H9 (cell line): ENCODE results near the gene USP8. TPM values are rescaled to one million over a fixed set of nuclear protein-coding genes. Genes with fewer than 3 reads are reported as not detected.

Experiments
- DNase-seq: peaks from one replicate; pipeline ENCODE4 v3.0.0-alpha.2; 2017
- H2AFZ ChIP-seq: one replicate; pipeline ENCODE4 v1.6.1; 2013; ENCODE audit warnings: mild to moderate bottlenecking, low read length, control low read depth, moderate library complexity
- H2AK5ac ChIP-seq: 2 replicates; pipeline ENCODE4 v1.6.1; 2013; ENCODE audit warnings: low read length, control low read depth, mixed read lengths; ENCODE audit not compliant: insufficient read length
- H2BK120ac ChIP-seq: one replicate; pipeline ENCODE4 v1.6.1; 2013; ENCODE audit warnings: low read depth, mild to moderate bottlenecking, low read length, control low read depth, inconsistent platforms; ENCODE audit not compliant: poor library complexity, severe bottlenecking
- H2BK12ac ChIP-seq: 2 replicates; pipeline ENCODE4 v1.6.1; 2013; ENCODE audit warnings: low read length, control low read depth, mixed read lengths, low read depth; ENCODE audit not compliant: insufficient read length
- H2BK15ac ChIP-seq: 2 replicates; pipeline ENCODE4 v1.6.1; 2013; ENCODE audit warnings: low read depth, low read length, control low read depth
- H2BK20ac ChIP-seq: one replicate; pipeline ENCODE4 v1.6.1; 2013; ENCODE audit warnings: low read depth, mild to moderate bottlenecking, low read length, control low read depth, inconsistent platforms; ENCODE audit not compliant: poor library complexity, severe bottlenecking
- H2BK5ac ChIP-seq: 2 replicates; pipeline ENCODE4 v1.6.1; 2013; ENCODE audit warnings: low read length, control low read depth, mixed read lengths; ENCODE audit not compliant: insufficient read length
- H3K14ac ChIP-seq: 2 replicates; pipeline ENCODE4 v1.6.1; 2013; ENCODE audit warnings: low read length, control low read depth; ENCODE audit not compliant: insufficient read depth
- H3K18ac ChIP-seq: 2 replicates; pipeline ENCODE4 v1.6.1; 2013; ENCODE audit warnings: low read depth, mild to moderate bottlenecking, mixed read lengths, low read length, control low read depth; ENCODE audit not compliant: insufficient read length
- H3K23ac ChIP-seq: 2 replicates; pipeline ENCODE4 v1.6.1; 2013; ENCODE audit warnings: low read length, control low read depth, mixed read lengths, low read depth; ENCODE audit not compliant: insufficient read length
- H3K23me2 ChIP-seq: 2 replicates; pipeline ENCODE4 v1.6.1; 2013; ENCODE audit warnings: low read depth, mild to moderate bottlenecking, mixed read lengths, low read length, control low read depth; ENCODE audit not compliant: insufficient read length, poor library complexity, severe bottlenecking
- H3K27ac ChIP-seq: 2 replicates; pipeline ENCODE4 v1.5.1; 2013; ENCODE audit warnings: low read length, control low read depth, mixed read lengths, low read depth; ENCODE audit not compliant: insufficient read length
- H3K27me3 ChIP-seq: 2 replicates; pipeline ENCODE4 v1.6.1; 2013; ENCODE audit warnings: low read length, control low read depth, inconsistent platforms; ENCODE audit not compliant: insufficient read depth
- H3K4ac ChIP-seq: 2 replicates; pipeline ENCODE4 v1.6.1; 2013; ENCODE audit warnings: low read depth, mild to moderate bottlenecking, control low read depth, inconsistent platforms, low read length, moderate library complexity
- H3K4me1 ChIP-seq: 2 replicates; pipeline ENCODE4 v1.6.1; 2013; ENCODE audit warnings: low read length, control low read depth, inconsistent platforms; ENCODE audit not compliant: insufficient read depth
- H3K4me2 ChIP-seq: 2 replicates; pipeline ENCODE4 v1.6.1; 2013; ENCODE audit warnings: low read length, control low read depth, mixed read lengths; ENCODE audit not compliant: insufficient read length, insufficient read depth
- H3K56ac ChIP-seq: 2 replicates; pipeline ENCODE4 v1.6.1; 2013; ENCODE audit warnings: low read depth, mild to moderate bottlenecking, mixed read lengths, low read length, control low read depth; ENCODE audit not compliant: insufficient read length
- H3K79me1 ChIP-seq: 2 replicates; pipeline ENCODE4 v1.6.1; 2013; ENCODE audit warnings: low read depth, mild to moderate bottlenecking, moderate library complexity, low read length, control low read depth, inconsistent platforms; ENCODE audit not compliant: insufficient read depth, poor library complexity, severe bottlenecking
- H3K79me2 ChIP-seq: 2 replicates; pipeline ENCODE4 v1.6.1; 2013; ENCODE audit warnings: low read length, control low read depth, inconsistent platforms; ENCODE audit not compliant: insufficient read depth
- H3K9ac ChIP-seq: 2 replicates; pipeline ENCODE4 v1.6.1; 2013; ENCODE audit warnings: low read length, control low read depth, mixed read lengths; ENCODE audit not compliant: insufficient read length; ENCODE audit errors: extremely low read depth
- H3K9me3 ChIP-seq: one replicate; pipeline ENCODE4 v1.6.1; 2013; ENCODE audit warnings: low read depth, low read length, inconsistent platforms; ENCODE audit not compliant: control insufficient read depth
- H3T11ph ChIP-seq: one replicate; pipeline ENCODE4 v1.6.1; 2013; ENCODE audit warnings: mild to moderate bottlenecking, low read length, control low read depth, inconsistent platforms
- H4K20me1 ChIP-seq: one replicate; pipeline ENCODE4 v1.6.1; 2013; ENCODE audit not compliant: control insufficient read depth, insufficient read length, insufficient read depth
- H4K5ac ChIP-seq: 2 replicates; pipeline ENCODE4 v1.6.1; 2013; ENCODE audit warnings: low read depth, mild to moderate bottlenecking, mixed read lengths, low read length, control low read depth; ENCODE audit not compliant: insufficient read length
- H4K8ac ChIP-seq: replicated peaks from 2 replicates; pipeline ENCODE4 v1.6.1; 2013; ENCODE audit warnings: low read length, control low read depth, mixed read lengths, low read depth; ENCODE audit not compliant: insufficient read length
- H4K91ac ChIP-seq: 2 replicates; pipeline ENCODE4 v1.6.1; 2013; ENCODE audit warnings: low read depth, mild to moderate bottlenecking, moderate library complexity, mixed read lengths, low read length, control low read depth; ENCODE audit not compliant: insufficient read length
- H3K27ac Mint-ChIP-seq, 3 experiments: 2 replicates in 2 of 3; 3 replicates in 1 of 3; pipeline ENCODE4 v1.8.0; 2020 to 2021; ENCODE audit warnings: mixed read lengths in 3 of 3, mild to moderate bottlenecking in 1 of 3, moderate library complexity in 1 of 3
- H3K27me3 Mint-ChIP-seq: 2 replicates; pipeline ENCODE4 v1.8.0; 2021; ENCODE audit warnings: low read depth, mild to moderate bottlenecking, moderate library complexity, mixed read lengths
- H3K36me3 Mint-ChIP-seq, 3 experiments: 2 replicates in 2 of 3; 3 replicates in 1 of 3; pipeline ENCODE4 v1.8.0; 2020 to 2021; ENCODE audit warnings: low read depth in 3 of 3, mixed read lengths in 3 of 3; ENCODE audit not compliant: insufficient read depth in 1 of 3
- H3K4me1 Mint-ChIP-seq, 2 experiments: 2 replicates each; pipeline ENCODE4 v1.8.0; 2020; ENCODE audit warnings: mixed read lengths in 2 of 2
- H3K4me3 Mint-ChIP-seq, 2 experiments: 2 replicates in 1 of 2; 3 replicates in 1 of 2; pipeline ENCODE4 v1.8.0; 2020 to 2021; ENCODE audit warnings: mild to moderate bottlenecking in 2 of 2, mixed read lengths in 2 of 2, moderate library complexity in 1 of 2
- H3K9me3 Mint-ChIP-seq, 2 experiments: 2 replicates in 1 of 2; 3 replicates in 1 of 2; pipeline ENCODE4 v1.8.0; 2020; ENCODE audit warnings: mild to moderate bottlenecking in 2 of 2, mixed read lengths in 2 of 2, moderate library complexity in 1 of 2
- CTCF ChIP-seq: fragments of 200-600 bp; sonication (generic); conservative IDR thresholded peaks from 3 replicates; pipeline ENCODE4 v1.8.0; 2021; ENCODE audit warnings: antibody characterized with exemption, mild to moderate bottlenecking
- WGBS: extraction: QIAGEN DNeasy Blood & Tissue Kit; methylation state at CpG from one replicate; pipeline ENCODE4 v1.1.7; 2013; ENCODE audit warnings: missing lambda C conversion rate, low lambda C conversion rate, mixed read lengths; ENCODE audit not compliant: insufficient read length; ENCODE audit errors: extremely low coverage; 5-methylcytosine and 5-hydroxymethylcytosine counted together
- total RNA-seq: library from RNA; stranded (reverse); gene quantifications from 2 replicates; pipeline ENCODE4 v1.2.1, GENCODE V29; 2021

The USP8 gene
- total RNA-seq, 1 experiment from 2014 or later, result 67.1 TPM

- H3K9me3 ChIP-seq, result no peaks in the 10 kb centered on the region
- no peak overlapping the region for H2AFZ ChIP-seq
- Mint-ChIP-seq H3K36me3 (no peaks in the 10 kb centered on the region), H3K9me3 (no peaks in the 10 kb centered on the region; a peak in 1 of 5 replicates), H3K4me1 (peaks cover 5% of the 10 kb centered on the region in 2 experiments), H3K27ac (no peak overlapping the region), H3K27me3 (no peaks in the 10 kb centered on the region), H3K4me3 (no peak overlapping the region)
- no peak overlapping the region for H2BK5ac ChIP-seq
- H3K79me2 ChIP-seq, result no peaks in the 10 kb centered on the region
- no peaks in the 10 kb centered on the region for H3K4me1 ChIP-seq
- H3K14ac ChIP-seq, result no peak overlapping the region
- H4K20me1 ChIP-seq, result no peaks in the 10 kb centered on the region
- no peak overlapping the region for H2AK5ac ChIP-seq
- no peak overlapping the region for H3K18ac ChIP-seq
- no peak overlapping the region for H2BK20ac ChIP-seq
- no peaks in the 10 kb centered on the region for H3K79me1 ChIP-seq
- H3K9ac ChIP-seq, result no peak overlapping the region
- no peak overlapping the region for H3K27ac ChIP-seq
- no peak overlapping the region for H4K8ac ChIP-seq
- no peak overlapping the region for H4K5ac ChIP-seq
- no peak overlapping the region for H4K91ac ChIP-seq
- WGBS, result no CpG with 5 or more reads among the region's 1 CpG
- H3K4me2 ChIP-seq, result no peak overlapping the region
- DNase-seq, result no peak
- no peak overlapping the region for H3K4ac ChIP-seq
- TF ChIP-seq CTCF, result no peak
- no peaks in the 10 kb centered on the region for H3K23me2 ChIP-seq
- no peak overlapping the region for H3T11ph ChIP-seq
- no peak overlapping the region for H2BK12ac ChIP-seq
- no peaks in the 10 kb centered on the region for H3K27me3 ChIP-seq
- no peak overlapping the region for H2BK15ac ChIP-seq
- no peak overlapping the region for H2BK120ac ChIP-seq
- H3K23ac ChIP-seq, result no peak overlapping the region
- H3K56ac ChIP-seq, result no peak overlapping the region
Measured at GRCh38 chr15:50380089-50380488, 44.1 kb upstream of the USP8 start.
